GM23338 (cell line): ENCODE results near the gene MEN1. TPM values are rescaled to one million over a fixed set of nuclear protein-coding genes. Genes with fewer than 3 reads are reported as not detected.
"Not testable (repeated sequence)": the region's sequence is repeated elsewhere in the genome, so short reads cannot be mapped to it uniquely, and the experiment has no call there.

ENCODE experiments used
- ATAC-seq: fragments of 200-7000 bp; cut with Tn5 transposase; 3 replicates; pipeline ENCODE4 v1.9.1; 2020
- DNase-seq: peaks from one replicate; pipeline ENCODE4 v3.0.0-alpha.2; 2015; ENCODE audit warnings: low spot score
- H2AFZ ChIP-seq: fragments of 200-600 bp; sonication (generic); 2 replicates; pipeline ENCODE4 v1.8.0; 2016; ENCODE audit warnings: antibody characterized with exemption, mild to moderate bottlenecking, moderate library complexity
- H3F3A ChIP-seq: fragments of 200-600 bp; sonication (generic); replicated peaks from 2 replicates; pipeline ENCODE4 v1.8.0; 2017; ENCODE audit warnings: antibody characterized with exemption, mixed run types, low read depth
- H3K27ac ChIP-seq: fragments of 200-600 bp; sonication (generic); 2 replicates; pipeline ENCODE4 v1.6.1; 2016; ENCODE audit warnings: low read depth
- H3K27me3 ChIP-seq: fragments of 200-600 bp; sonication (generic); 2 replicates; pipeline ENCODE4 v1.8.0; 2016; ENCODE audit warnings: mild to moderate bottlenecking, mixed run types, moderate library complexity; ENCODE audit not compliant: insufficient read depth
- H3K36me3 ChIP-seq: fragments of 200-600 bp; sonication (generic); 2 replicates; pipeline ENCODE4 v1.8.0; 2016; ENCODE audit warnings: mild to moderate bottlenecking; ENCODE audit not compliant: insufficient read depth
- H3K4me1 ChIP-seq: fragments of 200-600 bp; sonication (generic); 2 replicates; pipeline ENCODE4 v1.8.0; 2016; ENCODE audit warnings: mild to moderate bottlenecking, moderate library complexity; ENCODE audit not compliant: insufficient read depth
- H3K4me2 ChIP-seq: fragments of 200-600 bp; sonication (generic); 2 replicates; pipeline ENCODE4 v1.7.1; 2017; ENCODE audit warnings: mixed run types
- H3K4me3 ChIP-seq: fragments of 200-600 bp; sonication (generic); 2 replicates; pipeline ENCODE4 v1.6.1; 2016; ENCODE audit warnings: mixed run types
- H3K79me2 ChIP-seq: fragments of 200-600 bp; sonication (generic); replicated peaks from 2 replicates; pipeline ENCODE4 v1.8.0; 2017; ENCODE audit warnings: mild to moderate bottlenecking; ENCODE audit not compliant: insufficient read depth
- H3K9me2 ChIP-seq: fragments of 200-600 bp; sonication (generic); 2 replicates; pipeline ENCODE4 v1.8.0; 2017; ENCODE audit not compliant: insufficient read depth
- H4K20me1 ChIP-seq: fragments of 200-600 bp; sonication (generic); replicated peaks from 2 replicates; pipeline ENCODE4 v1.8.0; 2017; ENCODE audit warnings: mild to moderate bottlenecking; ENCODE audit not compliant: insufficient read depth
- H3K27ac Mint-ChIP-seq: 2 replicates; pipeline ENCODE4 v1.8.0; 2020; ENCODE audit warnings: inconsistent platforms, mild to moderate bottlenecking, moderate library complexity, mixed read lengths
- H3K27me3 Mint-ChIP-seq: 3 replicates; pipeline ENCODE4 v1.8.0; 2022; ENCODE audit warnings: low read depth, mild to moderate bottlenecking, moderate library complexity, mixed read lengths, inconsistent platforms; ENCODE audit not compliant: insufficient read depth, poor library complexity
- H3K36me3 Mint-ChIP-seq: 3 replicates; pipeline ENCODE4 v1.8.0; 2021; ENCODE audit warnings: low read depth, mild to moderate bottlenecking, inconsistent platforms, moderate library complexity, mixed read lengths
- H3K4me1 Mint-ChIP-seq: 3 replicates; pipeline ENCODE4 v1.8.0; 2020; ENCODE audit warnings: mild to moderate bottlenecking, inconsistent platforms, mixed read lengths
- H3K4me3 Mint-ChIP-seq: 3 replicates; pipeline ENCODE4 v1.8.0; 2021; ENCODE audit warnings: moderate library complexity, mild to moderate bottlenecking, inconsistent platforms, mixed read lengths
- H3K9me3 Mint-ChIP-seq: 3 replicates; pipeline ENCODE4 v1.8.0; 2020; ENCODE audit warnings: moderate library complexity, mild to moderate bottlenecking, inconsistent platforms, mixed read lengths
- CTCF ChIP-seq, 2 experiments: fragments of 200-600 bp in 1 of 2; sonication (generic) in 1 of 2; conservative IDR thresholded peaks; 2 replicates each; pipeline versions ENCODE4 v1.5.1 to v1.6.1; 2016 to 2017; ENCODE audit warnings: antibody characterized with exemption in 2 of 2, low read depth in 2 of 2, mild to moderate bottlenecking in 2 of 2, moderate library complexity in 1 of 2
- EZH2 ChIP-seq: fragments of 200-600 bp; sonication (generic); IDR thresholded peaks from one replicate; pipeline ENCODE4 v1.8.0; 2017; ENCODE audit warnings: antibody characterized with exemption, mild to moderate bottlenecking, low read depth; ENCODE audit not compliant: unreplicated experiment
- EZH2phosphoT487 ChIP-seq: fragments of 200-600 bp; sonication (generic); IDR thresholded peaks from one replicate; pipeline ENCODE4 v1.8.1; 2018; ENCODE audit warnings: antibody characterized with exemption; ENCODE audit not compliant: unreplicated experiment
- NANOG ChIP-seq: IDR thresholded peaks from 2 replicates; pipeline ENCODE4 v1.6.1; 2016; ENCODE audit warnings: antibody characterized with exemption, borderline replicate concordance
- POLR2AphosphoS5 ChIP-seq: IDR thresholded peaks from 2 replicates; pipeline ENCODE4 v1.6.1; 2016; ENCODE audit warnings: antibody characterized with exemption, low read depth
- REST ChIP-seq: IDR thresholded peaks from one replicate; pipeline ENCODE4 v1.6.1; 2018; ENCODE audit warnings: antibody characterized with exemption; ENCODE audit not compliant: unreplicated experiment
- STAT1 ChIP-seq: IDR thresholded peaks from one replicate; pipeline ENCODE4 v1.6.1; 2016; ENCODE audit warnings: antibody characterized with exemption; ENCODE audit not compliant: unreplicated experiment
- ZNF114 ChIP-seq: fragments of 250-450 bp; sonication (Bioruptor Pico); IDR thresholded peaks from 2 replicates; pipeline ENCODE4 v1.5.0; 2020; ENCODE audit warnings: mild to moderate bottlenecking, moderate library complexity
- ZNF331 ChIP-seq: fragments of 250-450 bp; sonication (Bioruptor Pico); IDR thresholded peaks from 2 replicates; pipeline ENCODE4 v1.5.0; 2020; ENCODE audit warnings: low read depth, mild to moderate bottlenecking, moderate library complexity
- ZNF462 ChIP-seq: fragments of 250-450 bp; sonication (Bioruptor Pico); IDR thresholded peaks from 2 replicates; pipeline ENCODE4 v1.5.0; 2020; ENCODE audit warnings: mild to moderate bottlenecking, moderate library complexity
- polyA plus RNA-seq: library from polyadenylated mRNA; unstranded; fragments of >200 nt; fragmentation: Nextera tagmentation; extraction: Ambion mirVana; gene quantifications from 2 replicates; pipeline ENCODE4 v1.2.1, GENCODE V29; 2016
- total RNA-seq: library from RNA; depleted of rRNA; stranded (reverse); fragments of >200 nt; shearing (Covaris generic); gene quantifications from 2 replicates; pipeline ENCODE4 v1.2.3, GENCODE V29; 2014

Gene MEN1
- total and polyA plus RNA-seq, 2 experiments from 2014 or later = 31.6 to 45.2 TPM

GRCh38 chr11:64817476-64817875, 7.1 kb upstream of the MEN1 start (continued):
- no peak for TF ChIP-seq ZNF462
- no peak for TF ChIP-seq STAT1
- TF ChIP-seq NANOG = no peak
- no peak for TF ChIP-seq POLR2AphosphoS5
- TF ChIP-seq EZH2phosphoT487 = no peak

- not testable (repeated sequence) for H3K79me2 ChIP-seq, H3K27me3 ChIP-seq, H3K4me3 Mint-ChIP-seq, H3F3A ChIP-seq, H3K36me3 Mint-ChIP-seq, H4K20me1 ChIP-seq, H3K4me1 ChIP-seq, H2AFZ ChIP-seq, ATAC-seq, H3K36me3 ChIP-seq, DNase-seq, H3K27me3 Mint-ChIP-seq, H3K9me2 ChIP-seq, H3K27ac Mint-ChIP-seq, H3K9me3 Mint-ChIP-seq, H3K4me2 ChIP-seq, H3K4me3 ChIP-seq, H3K4me1 Mint-ChIP-seq, H3K27ac ChIP-seq
Observed at GRCh38 chr11:64815433-64815832, 5.1 kb upstream of the MEN1 start.

- H3K27me3 Mint-ChIP-seq = peaks cover 12% of the 10 kb centered on the region
- H3K36me3 Mint-ChIP-seq = no peaks in the 10 kb centered on the region
- H3K27ac ChIP-seq = no peak overlapping the region
- H3K4me1 ChIP-seq = no peaks in the 10 kb centered on the region
- no peaks in the 10 kb centered on the region for H3K27me3 ChIP-seq
- no peak overlapping the region for H3K4me2 ChIP-seq
- no peaks in the 10 kb centered on the region for H3F3A ChIP-seq
- no peak overlapping the region for H3K4me3 Mint-ChIP-seq
- H3K27ac Mint-ChIP-seq = no peak overlapping the region
- H3K79me2 ChIP-seq = no peaks in the 10 kb centered on the region
- no peaks in the 10 kb centered on the region for H3K9me2 ChIP-seq
- DNase-seq (no peak), ATAC-seq (no peak)
- no peak overlapping the region for H3K4me3 ChIP-seq
- H4K20me1 ChIP-seq = no peaks in the 10 kb centered on the region
- no peak overlapping the region for H2AFZ ChIP-seq
- no peaks in the 10 kb centered on the region for H3K36me3 ChIP-seq
- no peaks in the 10 kb centered on the region; the same call in 2 of the 3 replicates for H3K9me3 Mint-ChIP-seq
- H3K4me1 Mint-ChIP-seq = no peaks in the 10 kb centered on the region
- TF ChIP-seq CTCF (conservative IDR thresholded peaks at IDR 0.05; ENCODE audit: low read depth in 2 of 2) = no peak
- TF ChIP-seq REST = no peak
- TF ChIP-seq ZNF114 (CRISPR knock-in tag) = no peak
- TF ChIP-seq POLR2AphosphoS5 = no peak
- TF ChIP-seq ZNF331 (CRISPR knock-in tag) = no peak
- no peak for TF ChIP-seq EZH2
Observed at GRCh38 chr11:64814712-64815187, 4.4 kb upstream of the MEN1 start.
